SK-N-SH (cell line): Measurements from ENCODE around the gene MED16. TPM values are rescaled to one million over a fixed set of nuclear protein-coding genes. Genes with fewer than 3 reads are reported as not detected.
"Not testable (repeated sequence)": the region's sequence is repeated elsewhere in the genome, so short reads cannot be mapped to it uniquely, and the experiment has no call there.

Experiments used
- CTCF ChIA-PET: fragments of 300-600, 350-600 bp; formaldehyde crosslinking; extraction: SDS; loops from one replicate; lab custom pipeline; 2021; lab: Yijun Ruan, JAX
- POLR2A ChIA-PET: fragments of 350-600 bp; sonication (Branson Sonifier 250); formaldehyde crosslinking; extraction: SDS; loops from one replicate; lab custom pipeline; 2020; ENCODE audit warnings: antibody characterized with exemption, inconsistent platforms; lab: Yijun Ruan, JAX
- DNase-seq: peaks from one replicate; pipeline ENCODE4 v3.0.0; 2012
- H2AFZ ChIP-seq: fragments of 200-600 bp; sonication (generic); 2 replicates; pipeline ENCODE4 v1.8.1; 2016; ENCODE audit warnings: antibody characterized with exemption, mild to moderate bottlenecking, low read depth
- H3F3A ChIP-seq: fragments of 200-600 bp; sonication (generic); replicated peaks from 2 replicates; pipeline ENCODE3; 2016; ENCODE audit warnings: antibody characterized with exemption, mild to moderate bottlenecking; ENCODE audit not compliant: insufficient read depth
- H3K27ac ChIP-seq, 2 experiments: fragments of 200-500 bp in 1 of 2; fragments of 200-600 bp in 1 of 2; sonication (Bioruptor generic) in 1 of 2; sonication (generic), shearing (Covaris generic) in 1 of 2; 2 replicates each; pipeline versions ENCODE4 v1.5.1 to v1.6.1; 2014 to 2016; ENCODE audit warnings: low read depth in 2 of 2, inconsistent platforms in 1 of 2, low read length in 1 of 2, mild to moderate bottlenecking in 1 of 2, mixed read lengths in 1 of 2
- H3K27me3 ChIP-seq: fragments of 200-600 bp; sonication (generic), shearing (Covaris generic); 2 replicates; pipeline ENCODE4 v1.6.1; 2016; ENCODE audit warnings: mixed run types; ENCODE audit not compliant: insufficient read depth
- H3K36me3 ChIP-seq, 2 experiments: fragments of 200-500 bp in 1 of 2; fragments of 200-600 bp in 1 of 2; sonication (Bioruptor generic) in 1 of 2; sonication (generic) in 1 of 2; replicated peaks in 1 of 2; 2 replicates each; pipeline versions ENCODE3 to v1.5.1; 2014 to 2016; ENCODE audit warnings: low read length in 1 of 2, mild to moderate bottlenecking in 1 of 2; ENCODE audit not compliant: insufficient read depth in 2 of 2, control insufficient read depth in 1 of 2
- H3K4me1 ChIP-seq, 2 experiments: fragments of 200-500 bp in 1 of 2; fragments of 200-600 bp in 1 of 2; sonication (Bioruptor generic) in 1 of 2; sonication (generic), shearing (Covaris generic) in 1 of 2; 2 replicates each; pipeline versions ENCODE4 v1.5.1 to v1.6.1; 2014 to 2016; ENCODE audit warnings: low read depth in 1 of 2, low read length in 1 of 2, mixed run types in 1 of 2; ENCODE audit not compliant: insufficient read depth in 2 of 2, control insufficient read depth in 1 of 2
- H3K4me2 ChIP-seq: fragments of 200-600 bp; sonication (generic), shearing (Covaris generic); 2 replicates; pipeline ENCODE4 v1.6.1; 2017; ENCODE audit warnings: mixed run types
- H3K4me3 ChIP-seq, 2 experiments: fragments of 200-500 bp in 1 of 2; fragments of 200-600 bp in 1 of 2; sonication (Bioruptor generic) in 1 of 2; sonication (generic), shearing (Covaris generic) in 1 of 2; 2 replicates each; pipeline versions ENCODE4 v1.5.1 to v1.8.1; 2014 to 2016; ENCODE audit warnings: low read depth in 2 of 2, inconsistent platforms in 1 of 2, low read length in 1 of 2, mild to moderate bottlenecking in 1 of 2, mixed read lengths in 1 of 2, moderate library complexity in 1 of 2
- H3K79me2 ChIP-seq: fragments of 200-600 bp; sonication (generic); 2 replicates; pipeline ENCODE4 v1.8.1; 2017; ENCODE audit warnings: mild to moderate bottlenecking; ENCODE audit not compliant: insufficient read depth
- H3K9ac ChIP-seq: fragments of 200-600 bp; sonication (generic); 2 replicates; pipeline ENCODE4 v1.6.1; 2017; ENCODE audit warnings: mixed run types
- H3K9me2 ChIP-seq: fragments of 200-600 bp; sonication (generic); 2 replicates; pipeline ENCODE4 v1.6.1; 2017; ENCODE audit warnings: mixed run types
- H3K9me3 ChIP-seq: fragments of 200-600 bp; sonication (generic); 2 replicates; pipeline ENCODE4 v1.6.1; 2017; ENCODE audit warnings: mixed run types, mild to moderate bottlenecking, moderate library complexity
- H4K20me1 ChIP-seq: fragments of 200-600 bp; sonication (generic); 2 replicates; pipeline ENCODE4 v1.6.1; 2017; ENCODE audit warnings: mild to moderate bottlenecking, mixed run types; ENCODE audit not compliant: insufficient read depth
- CHD2 ChIP-seq: fragments of 150-350 bp; IDR thresholded peaks from 2 replicates; pipeline ENCODE4 v1.6.1; 2018; ENCODE audit warnings: low read length; ENCODE audit not compliant: partially characterized antibody
- ELF1 ChIP-seq: IDR thresholded peaks from 2 replicates; pipeline ENCODE4 v1.4.0; 2012
- EP300 ChIP-seq, 2 experiments: IDR thresholded peaks; 2 replicates each; pipeline versions ENCODE4 v1.4.0 to v1.6.1; 2012; ENCODE audit warnings: borderline replicate concordance in 1 of 2, low read depth in 1 of 2, low read length in 1 of 2
- EZH2phosphoT487 ChIP-seq: fragments of 200-600 bp; sonication (generic); IDR thresholded peaks from 2 replicates; pipeline ENCODE4 v1.6.1; 2017; ENCODE audit warnings: low read depth, mixed run types, mild to moderate bottlenecking, antibody characterized with exemption, moderate library complexity, borderline replicate concordance
- FOXM1 ChIP-seq: IDR thresholded peaks from 2 replicates; pipeline ENCODE4 v1.4.0; 2012; ENCODE audit warnings: low read depth, mild to moderate bottlenecking
- GATA2 ChIP-seq: sonication (generic); formaldehyde crosslinking; IDR thresholded peaks from 2 replicates; pipeline ENCODE4 v1.5.0; 2020; ENCODE audit warnings: mild to moderate bottlenecking, missing genetic modification reagents
- NFIC ChIP-seq: IDR thresholded peaks from 2 replicates; pipeline ENCODE4 v1.4.0; 2012; ENCODE audit warnings: borderline replicate concordance
- TEAD4 ChIP-seq: IDR thresholded peaks from 2 replicates; pipeline ENCODE4 v1.4.0; 2012; ENCODE audit warnings: mild to moderate bottlenecking, borderline replicate concordance; ENCODE audit not compliant: insufficient read depth
- WGBS: methylation state at CpG from one replicate; pipeline ENCODE4 v1.1.6; 2017; ENCODE audit warnings: low lambda C conversion rate; 5-methylcytosine and 5-hydroxymethylcytosine counted together
- polyA plus RNA-seq, 3 experiments: library from polyadenylated mRNA; depleted of rRNA; stranded (reverse); fragments of >200 nt; gene quantifications; 2 replicates each; pipeline ENCODE4 v1.2.3, GENCODE V29; 2012
- TF ChIP-seq, protein P1 (sequence below): IDR thresholded peaks from 2 replicates; pipeline ENCODE4; 2012
- TF ChIP-seq, protein P2 (sequence below): IDR thresholded peaks from 2 replicates; pipeline ENCODE4 v1.4.0; 2012; ENCODE audit warnings: low read depth, borderline replicate concordance

Gene MED16
- polyA plus RNA-seq, 1 of the 3 experiments (the other 2 are of a cell fraction) = 40.6 TPM

- no peaks in the 10 kb centered on the region for H3F3A ChIP-seq
- WGBS = 96% methylated on average over 28 of the region's 37 CpGs
- H3K79me2 ChIP-seq = no peaks in the 10 kb centered on the region
- no peaks in the 10 kb centered on the region for H4K20me1 ChIP-seq
- H3K9me2 ChIP-seq = no peaks in the 10 kb centered on the region
- H3K4me2 ChIP-seq = no peak overlapping the region
- ChIA-PET CTCF (interaction anchor here (1.1 to 3.9 kb wide), 2 partner anchors 16 to 103 kb away, joined by 3 to 12 read pairs; no protein-coding TSS in a partner anchor), POLR2A (no interaction called here)
- H3K27ac ChIP-seq = no peak overlapping the region
- H3K4me3 ChIP-seq = no peak overlapping the region
- no peak overlapping the region for H3K9ac ChIP-seq
- no peaks in the 10 kb centered on the region; a peak in 1 of 4 replicates for H3K4me1 ChIP-seq
- no peaks in the 10 kb centered on the region for H3K27me3 ChIP-seq
- H3K36me3 ChIP-seq = peaks cover 7 to 56% of the 10 kb centered on the region in 2 experiments
- no peaks in the 10 kb centered on the region for H3K9me3 ChIP-seq
- DNase-seq = no peak
- TF ChIP-seq, protein P1, sequence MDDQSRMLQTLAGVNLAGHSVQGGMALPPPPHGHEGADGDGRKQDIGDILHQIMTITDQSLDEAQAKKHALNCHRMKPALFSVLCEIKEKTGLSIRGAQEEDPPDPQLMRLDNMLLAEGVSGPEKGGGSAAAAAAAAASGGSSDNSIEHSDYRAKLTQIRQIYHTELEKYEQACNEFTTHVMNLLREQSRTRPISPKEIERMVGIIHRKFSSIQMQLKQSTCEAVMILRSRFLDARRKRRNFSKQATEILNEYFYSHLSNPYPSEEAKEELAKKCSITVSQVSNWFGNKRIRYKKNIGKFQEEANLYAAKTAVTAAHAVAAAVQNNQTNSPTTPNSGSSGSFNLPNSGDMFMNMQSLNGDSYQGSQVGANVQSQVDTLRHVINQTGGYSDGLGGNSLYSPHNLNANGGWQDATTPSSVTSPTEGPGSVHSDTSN = no peak
- no peak for TF ChIP-seq TEAD4
- no peak for TF ChIP-seq ELF1
- no peak for TF ChIP-seq EP300 (IDR thresholded peaks at IDR 0.05; ENCODE audit: borderline replicate concordance in 1 of 2, low read depth in 1 of 2, low read length in 1 of 2)
- TF ChIP-seq CHD2 = no peak
- TF ChIP-seq NFIC = no peak
- TF ChIP-seq FOXM1 = no peak
- TF ChIP-seq, protein P2, sequence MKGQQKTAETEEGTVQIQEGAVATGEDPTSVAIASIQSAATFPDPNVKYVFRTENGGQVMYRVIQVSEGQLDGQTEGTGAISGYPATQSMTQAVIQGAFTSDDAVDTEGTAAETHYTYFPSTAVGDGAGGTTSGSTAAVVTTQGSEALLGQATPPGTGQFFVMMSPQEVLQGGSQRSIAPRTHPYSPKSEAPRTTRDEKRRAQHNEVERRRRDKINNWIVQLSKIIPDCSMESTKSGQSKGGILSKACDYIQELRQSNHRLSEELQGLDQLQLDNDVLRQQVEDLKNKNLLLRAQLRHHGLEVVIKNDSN = no peak
- no peak for TF ChIP-seq EZH2phosphoT487
- no peak for TF ChIP-seq GATA2 (CRISPR knock-in tag)
- no peak overlapping the region for H2AFZ ChIP-seq
Observed at GRCh38 chr19:879711-880438, 13.1 kb downstream of the MED16 start.

DNA sequence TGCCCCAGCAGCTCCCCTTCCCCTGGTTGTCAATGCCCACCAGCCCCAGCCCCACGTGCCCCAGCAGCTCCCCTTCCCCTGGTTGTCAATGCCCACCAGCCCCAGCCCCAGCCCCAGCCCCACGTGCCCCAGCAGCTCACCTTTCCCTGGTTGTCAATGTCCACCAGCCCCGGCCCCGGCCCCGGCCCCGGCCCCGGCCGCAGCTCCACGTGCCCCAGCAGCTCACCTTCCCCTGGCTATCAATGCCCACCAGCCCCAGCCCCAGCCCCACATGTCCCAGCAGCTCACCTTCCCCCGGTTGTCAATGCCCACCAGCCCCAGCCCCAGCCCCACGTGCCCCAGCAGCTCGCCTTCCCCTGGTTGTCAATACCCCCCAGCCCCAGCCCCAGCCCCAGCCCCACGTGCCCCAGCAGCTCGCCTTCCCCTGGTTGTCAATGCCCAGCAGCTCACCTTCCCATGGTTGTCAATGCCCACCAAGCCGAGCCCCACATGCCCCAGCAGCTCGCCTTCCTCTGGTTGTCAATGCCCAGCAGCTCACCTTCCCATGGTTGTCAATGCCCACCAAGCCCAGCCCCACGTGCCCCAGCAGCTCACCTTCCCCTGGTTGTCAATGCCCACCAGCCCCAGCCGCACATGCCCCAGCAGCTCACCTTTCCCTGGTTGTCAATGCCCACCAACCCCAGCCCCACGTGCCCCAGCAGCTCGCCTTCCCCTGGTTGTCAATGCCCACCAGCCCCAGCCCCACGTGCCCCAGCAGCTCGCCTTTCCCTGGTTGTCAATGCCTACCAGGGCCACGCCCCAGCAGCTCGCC is 14.0 kb downstream of the MED16 start:
- not testable (repeated sequence) for H3K9ac ChIP-seq, H3F3A ChIP-seq, H3K4me2 ChIP-seq, H3K9me2 ChIP-seq, H3K79me2 ChIP-seq, H3K9me3 ChIP-seq, H2AFZ ChIP-seq, H3K4me3 ChIP-seq, H3K4me1 ChIP-seq, DNase-seq, H4K20me1 ChIP-seq, H3K27ac ChIP-seq, H3K27me3 ChIP-seq
- 88% methylated on average over 23 of the region's 24 CpGs for WGBS
- POLR2A ChIA-PET = interaction anchor here (0.8 kb wide), 1 partner anchor 8 kb away, joined by 3 read pairs; no protein-coding TSS in a partner anchor
- CTCF ChIA-PET = interaction anchor here (0.9 to 3.9 kb wide), 2 partner anchors 15 to 117 kb away, joined by 4 to 12 read pairs; no protein-coding TSS in a partner anchor
- H3K36me3 ChIP-seq = peaks cover 10 to 48% of the 10 kb centered on the region in 2 experiments

DNA sequence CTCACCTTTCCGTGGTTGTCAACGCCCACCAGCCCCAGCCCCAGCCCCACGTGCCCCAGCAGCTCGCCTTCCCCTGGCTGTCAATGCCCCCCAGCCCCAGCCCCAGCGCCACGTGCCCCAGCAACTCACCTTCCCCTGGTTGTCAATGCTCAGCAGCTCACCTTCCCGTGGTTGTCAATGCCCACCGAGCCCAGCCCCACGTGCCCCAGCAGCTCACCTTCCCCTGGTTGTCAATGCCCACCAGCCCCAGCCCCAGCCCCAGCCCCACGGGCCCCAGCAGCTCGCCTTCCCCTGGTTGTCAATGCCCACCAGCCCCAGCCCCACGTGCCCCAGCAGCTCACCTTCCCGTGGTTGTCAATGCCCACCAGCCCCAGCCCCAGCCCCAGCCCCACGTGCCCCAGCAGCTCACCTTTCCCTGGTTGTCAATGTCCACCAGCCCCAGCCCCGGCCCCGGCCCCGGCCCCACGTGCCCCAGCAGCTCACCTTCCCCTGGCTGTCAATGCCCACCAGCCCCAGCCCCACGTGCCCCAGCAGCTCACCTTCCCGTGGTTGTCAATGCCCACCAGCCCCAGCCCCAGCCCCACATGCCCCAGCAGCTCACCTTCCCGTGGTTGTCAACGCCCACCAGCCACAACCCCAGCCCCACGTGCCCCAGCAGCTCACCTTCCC is 14.9 kb downstream of the MED16 start:
- H3K27me3 ChIP-seq, POLR2A ChIA-PET, DNase-seq, H4K20me1 ChIP-seq, H3K9ac ChIP-seq, H3F3A ChIP-seq, H3K4me3 ChIP-seq, H2AFZ ChIP-seq, H3K4me1 ChIP-seq, H3K4me2 ChIP-seq, H3K27ac ChIP-seq, H3K9me2 ChIP-seq, H3K9me3 ChIP-seq, H3K79me2 ChIP-seq: not testable (repeated sequence)
- H3K36me3 ChIP-seq = peaks cover 10 to 51% of the 10 kb centered on the region in 2 experiments
- CTCF ChIA-PET = interaction anchor here (3.9 kb wide), 1 partner anchor 14 kb away, joined by 12 read pairs; no protein-coding TSS in a partner anchor
- 88% methylated on average over 17 of the region's 23 CpGs for WGBS
